A673 (cell line): ENCODE results near the gene HEBP2. TPM values are rescaled to one million over a fixed set of nuclear protein-coding genes. Genes with fewer than 3 reads are reported as not detected.

ENCODE experiments used
- BruUV-seq: library from RNA; stranded (reverse); fragments of 400-500 nt; replicated peaks from 2 replicates; lab custom pipeline; 2021; lab: Mats Ljungman, UMichigan
- CTCF ChIA-PET: fragments of 300-600 bp; sonication (Branson Sonifier 250); formaldehyde crosslinking; loops from one replicate; lab custom pipeline; 2022; ENCODE audit warnings: antibody characterized with exemption; lab: Charles Lee
- POLR2A ChIA-PET: fragments of 300-600 bp; sonication (Branson Sonifier 250); formaldehyde crosslinking; loops from one replicate; lab custom pipeline; 2022; ENCODE audit warnings: antibody characterized with exemption; ENCODE audit not compliant: low non-redundant PET; lab: Charles Lee
- DNase-seq: peaks from one replicate; pipeline ENCODE4 v3.0.0-alpha.2; 2015; ENCODE audit warnings: low spot score
- H3K27ac ChIP-seq: fragments of 200-600 bp; sonication (generic); 2 replicates; pipeline ENCODE4 v1.5.1; 2016; ENCODE audit warnings: mixed run types, low read depth, mild to moderate bottlenecking, mixed read lengths, antibody characterized with exemption, low read length; ENCODE audit not compliant: poor library complexity, severe bottlenecking
- H3K27me3 ChIP-seq: fragments of 200-600 bp; sonication (generic); replicated peaks from 2 replicates; pipeline ENCODE4 v1.6.1; 2017; ENCODE audit warnings: mixed run types, low read depth, mild to moderate bottlenecking, mixed read lengths, antibody characterized with exemption, low read length; ENCODE audit not compliant: insufficient read depth, poor library complexity
- H3K36me3 ChIP-seq: fragments of 200-600 bp; sonication (generic); 2 replicates; pipeline ENCODE4 v1.6.1; 2016; ENCODE audit warnings: mixed run types, mild to moderate bottlenecking, mixed read lengths, antibody characterized with exemption, low read length; ENCODE audit not compliant: insufficient read depth, poor library complexity, severe bottlenecking
- H3K4me1 ChIP-seq: fragments of 200-600 bp; sonication (generic); 2 replicates; pipeline ENCODE4 v1.6.1; 2017; ENCODE audit warnings: mixed run types, mild to moderate bottlenecking, mixed read lengths, antibody characterized with exemption, low read length; ENCODE audit not compliant: insufficient read depth, poor library complexity, severe bottlenecking
- H3K4me3 ChIP-seq: fragments of 200-600 bp; sonication (generic); 2 replicates; pipeline ENCODE4 v1.5.1; 2016; ENCODE audit warnings: low read depth, mixed run types, mild to moderate bottlenecking, mixed read lengths, low read length; ENCODE audit not compliant: poor library complexity, severe bottlenecking
- H3K9me3 ChIP-seq: fragments of 200-600 bp; sonication (generic); 2 replicates; pipeline ENCODE4 v1.6.1; 2016; ENCODE audit warnings: mixed run types, low read depth, mild to moderate bottlenecking, mixed read lengths, antibody characterized with exemption, low read length; ENCODE audit not compliant: poor library complexity, severe bottlenecking
- EZH2 ChIP-seq: fragments of 200-600 bp; sonication (generic); IDR thresholded peaks from 2 replicates; pipeline ENCODE4 v1.6.1; 2017; ENCODE audit warnings: borderline replicate concordance, low read depth, mild to moderate bottlenecking, mixed read lengths, antibody characterized with exemption, low read length; ENCODE audit not compliant: poor library complexity, severe bottlenecking
- intact Hi-C: fragments of 100-400 bp; cut with micrococcal nuclease; formaldehyde crosslinking; loops from one replicate; pipeline ENCODE4 v1.10.0; 2022; ENCODE audit not compliant: unreplicated experiment
- total RNA-seq: library from RNA; stranded (reverse); gene quantifications from 2 replicates; pipeline ENCODE4 v1.2.3, GENCODE V29; 2021
- TF ChIP-seq, protein P1 (sequence below): fragments of 300-800, 200-600 bp; sonication (generic); conservative IDR thresholded peaks from 2 replicates; pipeline ENCODE4 v1.5.1; 2017; ENCODE audit warnings: low read depth, mild to moderate bottlenecking, antibody characterized with exemption, low read length, moderate library complexity, mixed read lengths

HEBP2 gene
- total RNA-seq, 1 experiment from 2014 or later, result 8.7 TPM

DNA sequence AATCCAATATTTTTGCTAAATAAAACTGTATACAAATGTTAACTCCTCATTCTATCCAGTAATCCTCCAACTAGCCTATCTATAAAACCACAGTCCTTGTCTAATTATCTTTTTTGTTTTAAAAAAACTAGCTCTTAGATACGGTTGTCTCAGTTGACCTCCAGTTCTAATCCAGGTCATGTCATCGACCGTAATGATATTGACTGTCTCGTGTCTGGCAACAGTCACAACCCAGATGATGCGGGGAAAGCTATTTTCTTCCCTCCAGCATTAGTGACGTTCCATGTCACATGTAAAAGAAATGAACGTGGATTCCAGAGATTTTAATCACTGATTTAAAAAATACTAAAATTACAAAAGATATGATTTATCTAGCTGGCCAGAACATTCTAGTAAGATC, 35.5 kb downstream of the HEBP2 start:
- no peaks in the 10 kb centered on the region for H3K27me3 ChIP-seq
- intact Hi-C loops, result no loop called here
- POLR2A ChIA-PET, result no interaction called here
- DNase-seq, result no peak
- no peaks in the 10 kb centered on the region for H3K9me3 ChIP-seq
- H3K4me1 ChIP-seq, result peaks cover 2% of the 10 kb centered on the region
- H3K36me3 ChIP-seq, result no peaks in the 10 kb centered on the region
- no TSS peak for BruUV-seq
- H3K4me3 ChIP-seq, result no peak overlapping the region
- H3K27ac ChIP-seq, result no peak overlapping the region
- TF ChIP-seq, protein P1, sequence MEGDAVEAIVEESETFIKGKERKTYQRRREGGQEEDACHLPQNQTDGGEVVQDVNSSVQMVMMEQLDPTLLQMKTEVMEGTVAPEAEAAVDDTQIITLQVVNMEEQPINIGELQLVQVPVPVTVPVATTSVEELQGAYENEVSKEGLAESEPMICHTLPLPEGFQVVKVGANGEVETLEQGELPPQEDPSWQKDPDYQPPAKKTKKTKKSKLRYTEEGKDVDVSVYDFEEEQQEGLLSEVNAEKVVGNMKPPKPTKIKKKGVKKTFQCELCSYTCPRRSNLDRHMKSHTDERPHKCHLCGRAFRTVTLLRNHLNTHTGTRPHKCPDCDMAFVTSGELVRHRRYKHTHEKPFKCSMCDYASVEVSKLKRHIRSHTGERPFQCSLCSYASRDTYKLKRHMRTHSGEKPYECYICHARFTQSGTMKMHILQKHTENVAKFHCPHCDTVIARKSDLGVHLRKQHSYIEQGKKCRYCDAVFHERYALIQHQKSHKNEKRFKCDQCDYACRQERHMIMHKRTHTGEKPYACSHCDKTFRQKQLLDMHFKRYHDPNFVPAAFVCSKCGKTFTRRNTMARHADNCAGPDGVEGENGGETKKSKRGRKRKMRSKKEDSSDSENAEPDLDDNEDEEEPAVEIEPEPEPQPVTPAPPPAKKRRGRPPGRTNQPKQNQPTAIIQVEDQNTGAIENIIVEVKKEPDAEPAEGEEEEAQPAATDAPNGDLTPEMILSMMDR, result no peak
- TF ChIP-seq EZH2, result no peak
- CTCF ChIA-PET, result no interaction called here

GRCh38 chr6:138440296-138440695, 36.3 kb downstream of the HEBP2 start:
- H3K27me3 ChIP-seq, result no peaks in the 10 kb centered on the region
- intact Hi-C loops, result no loop called here
- peaks cover 8% of the 10 kb centered on the region for H3K4me1 ChIP-seq
- TF ChIP-seq EZH2, result no peak
- TF ChIP-seq, protein P1, result no peak
- no peak overlapping the region for H3K27ac ChIP-seq
- no peaks in the 10 kb centered on the region for H3K9me3 ChIP-seq
- H3K36me3 ChIP-seq, result no peaks in the 10 kb centered on the region
- H3K4me3 ChIP-seq, result no peak overlapping the region
- no peak for DNase-seq
- ChIA-PET CTCF (no interaction called here), POLR2A (no interaction called here)
- BruUV-seq, result no TSS peak

- no peak overlapping the region for H3K27ac ChIP-seq
- BruUV-seq, result no TSS peak
- no peaks in the 10 kb centered on the region for H3K27me3 ChIP-seq
- TF ChIP-seq EZH2, result no peak
- TF ChIP-seq, protein P1, result no peak
- CTCF ChIA-PET, result no interaction called here
- POLR2A ChIA-PET, result no interaction called here
- no peaks in the 10 kb centered on the region for H3K36me3 ChIP-seq
- no peaks in the 10 kb centered on the region for H3K9me3 ChIP-seq
- H3K4me1 ChIP-seq, result peaks cover 8% of the 10 kb centered on the region
- no peak for DNase-seq
- no peak overlapping the region for H3K4me3 ChIP-seq
- intact Hi-C loops, result no loop called here
Measured at GRCh38 chr6:138440758-138441357, 36.8 kb downstream of the HEBP2 start.
